H9 (cell line): ENCODE results near the gene FAM240A. TPM values are rescaled to one million over a fixed set of nuclear protein-coding genes. Genes with fewer than 3 reads are reported as not detected.

Source experiments
- DNase-seq: peaks from one replicate; pipeline ENCODE4 v3.0.0-alpha.2; 2017
- H2AFZ ChIP-seq: one replicate; pipeline ENCODE4 v1.6.1; 2013; ENCODE audit warnings: mild to moderate bottlenecking, low read length, control low read depth, moderate library complexity
- H2AK5ac ChIP-seq: 2 replicates; pipeline ENCODE4 v1.6.1; 2013; ENCODE audit warnings: low read length, control low read depth, mixed read lengths; ENCODE audit not compliant: insufficient read length
- H2BK120ac ChIP-seq: one replicate; pipeline ENCODE4 v1.6.1; 2013; ENCODE audit warnings: low read depth, mild to moderate bottlenecking, low read length, control low read depth, inconsistent platforms; ENCODE audit not compliant: poor library complexity, severe bottlenecking
- H2BK12ac ChIP-seq: 2 replicates; pipeline ENCODE4 v1.6.1; 2013; ENCODE audit warnings: low read length, control low read depth, mixed read lengths, low read depth; ENCODE audit not compliant: insufficient read length
- H2BK15ac ChIP-seq: 2 replicates; pipeline ENCODE4 v1.6.1; 2013; ENCODE audit warnings: low read depth, low read length, control low read depth
- H2BK20ac ChIP-seq: one replicate; pipeline ENCODE4 v1.6.1; 2013; ENCODE audit warnings: low read depth, mild to moderate bottlenecking, low read length, control low read depth, inconsistent platforms; ENCODE audit not compliant: poor library complexity, severe bottlenecking
- H2BK5ac ChIP-seq: 2 replicates; pipeline ENCODE4 v1.6.1; 2013; ENCODE audit warnings: low read length, control low read depth, mixed read lengths; ENCODE audit not compliant: insufficient read length
- H3K14ac ChIP-seq: 2 replicates; pipeline ENCODE4 v1.6.1; 2013; ENCODE audit warnings: low read length, control low read depth; ENCODE audit not compliant: insufficient read depth
- H3K18ac ChIP-seq: 2 replicates; pipeline ENCODE4 v1.6.1; 2013; ENCODE audit warnings: low read depth, mild to moderate bottlenecking, mixed read lengths, low read length, control low read depth; ENCODE audit not compliant: insufficient read length
- H3K23ac ChIP-seq: 2 replicates; pipeline ENCODE4 v1.6.1; 2013; ENCODE audit warnings: low read length, control low read depth, mixed read lengths, low read depth; ENCODE audit not compliant: insufficient read length
- H3K23me2 ChIP-seq: 2 replicates; pipeline ENCODE4 v1.6.1; 2013; ENCODE audit warnings: low read depth, mild to moderate bottlenecking, mixed read lengths, low read length, control low read depth; ENCODE audit not compliant: insufficient read length, poor library complexity, severe bottlenecking
- H3K27ac ChIP-seq: 2 replicates; pipeline ENCODE4 v1.5.1; 2013; ENCODE audit warnings: low read length, control low read depth, mixed read lengths, low read depth; ENCODE audit not compliant: insufficient read length
- H3K27me3 ChIP-seq: 2 replicates; pipeline ENCODE4 v1.6.1; 2013; ENCODE audit warnings: low read length, control low read depth, inconsistent platforms; ENCODE audit not compliant: insufficient read depth
- H3K4ac ChIP-seq: 2 replicates; pipeline ENCODE4 v1.6.1; 2013; ENCODE audit warnings: low read depth, mild to moderate bottlenecking, control low read depth, inconsistent platforms, low read length, moderate library complexity
- H3K4me1 ChIP-seq: 2 replicates; pipeline ENCODE4 v1.6.1; 2013; ENCODE audit warnings: low read length, control low read depth, inconsistent platforms; ENCODE audit not compliant: insufficient read depth
- H3K4me2 ChIP-seq: 2 replicates; pipeline ENCODE4 v1.6.1; 2013; ENCODE audit warnings: low read length, control low read depth, mixed read lengths; ENCODE audit not compliant: insufficient read length, insufficient read depth
- H3K56ac ChIP-seq: 2 replicates; pipeline ENCODE4 v1.6.1; 2013; ENCODE audit warnings: low read depth, mild to moderate bottlenecking, mixed read lengths, low read length, control low read depth; ENCODE audit not compliant: insufficient read length
- H3K79me1 ChIP-seq: 2 replicates; pipeline ENCODE4 v1.6.1; 2013; ENCODE audit warnings: low read depth, mild to moderate bottlenecking, moderate library complexity, low read length, control low read depth, inconsistent platforms; ENCODE audit not compliant: insufficient read depth, poor library complexity, severe bottlenecking
- H3K79me2 ChIP-seq: 2 replicates; pipeline ENCODE4 v1.6.1; 2013; ENCODE audit warnings: low read length, control low read depth, inconsistent platforms; ENCODE audit not compliant: insufficient read depth
- H3K9ac ChIP-seq: 2 replicates; pipeline ENCODE4 v1.6.1; 2013; ENCODE audit warnings: low read length, control low read depth, mixed read lengths; ENCODE audit not compliant: insufficient read length; ENCODE audit errors: extremely low read depth
- H3K9me3 ChIP-seq: one replicate; pipeline ENCODE4 v1.6.1; 2013; ENCODE audit warnings: low read depth, low read length, inconsistent platforms; ENCODE audit not compliant: control insufficient read depth
- H3T11ph ChIP-seq: one replicate; pipeline ENCODE4 v1.6.1; 2013; ENCODE audit warnings: mild to moderate bottlenecking, low read length, control low read depth, inconsistent platforms
- H4K20me1 ChIP-seq: one replicate; pipeline ENCODE4 v1.6.1; 2013; ENCODE audit not compliant: control insufficient read depth, insufficient read length, insufficient read depth
- H4K5ac ChIP-seq: 2 replicates; pipeline ENCODE4 v1.6.1; 2013; ENCODE audit warnings: low read depth, mild to moderate bottlenecking, mixed read lengths, low read length, control low read depth; ENCODE audit not compliant: insufficient read length
- H4K8ac ChIP-seq: replicated peaks from 2 replicates; pipeline ENCODE4 v1.6.1; 2013; ENCODE audit warnings: low read length, control low read depth, mixed read lengths, low read depth; ENCODE audit not compliant: insufficient read length
- H4K91ac ChIP-seq: 2 replicates; pipeline ENCODE4 v1.6.1; 2013; ENCODE audit warnings: low read depth, mild to moderate bottlenecking, moderate library complexity, mixed read lengths, low read length, control low read depth; ENCODE audit not compliant: insufficient read length
- H3K27ac Mint-ChIP-seq, 3 experiments: 2 replicates in 2 of 3; 3 replicates in 1 of 3; pipeline ENCODE4 v1.8.0; 2020 to 2021; ENCODE audit warnings: mixed read lengths in 3 of 3, mild to moderate bottlenecking in 1 of 3, moderate library complexity in 1 of 3
- H3K27me3 Mint-ChIP-seq: 2 replicates; pipeline ENCODE4 v1.8.0; 2021; ENCODE audit warnings: low read depth, mild to moderate bottlenecking, moderate library complexity, mixed read lengths
- H3K36me3 Mint-ChIP-seq, 3 experiments: 2 replicates in 2 of 3; 3 replicates in 1 of 3; pipeline ENCODE4 v1.8.0; 2020 to 2021; ENCODE audit warnings: low read depth in 3 of 3, mixed read lengths in 3 of 3; ENCODE audit not compliant: insufficient read depth in 1 of 3
- H3K4me1 Mint-ChIP-seq, 2 experiments: 2 replicates each; pipeline ENCODE4 v1.8.0; 2020; ENCODE audit warnings: mixed read lengths in 2 of 2
- H3K4me3 Mint-ChIP-seq, 2 experiments: 2 replicates in 1 of 2; 3 replicates in 1 of 2; pipeline ENCODE4 v1.8.0; 2020 to 2021; ENCODE audit warnings: mild to moderate bottlenecking in 2 of 2, mixed read lengths in 2 of 2, moderate library complexity in 1 of 2
- H3K9me3 Mint-ChIP-seq, 2 experiments: 2 replicates in 1 of 2; 3 replicates in 1 of 2; pipeline ENCODE4 v1.8.0; 2020; ENCODE audit warnings: mild to moderate bottlenecking in 2 of 2, mixed read lengths in 2 of 2, moderate library complexity in 1 of 2
- WGBS: extraction: QIAGEN DNeasy Blood & Tissue Kit; methylation state at CpG from one replicate; pipeline ENCODE4 v1.1.7; 2013; ENCODE audit warnings: missing lambda C conversion rate, low lambda C conversion rate, mixed read lengths; ENCODE audit not compliant: insufficient read length; ENCODE audit errors: extremely low coverage; 5-methylcytosine and 5-hydroxymethylcytosine counted together
- total RNA-seq: library from RNA; stranded (reverse); gene quantifications from 2 replicates; pipeline ENCODE4 v1.2.1, GENCODE V29; 2021
- TF ChIP-seq, protein P1 (sequence below): fragments of 200-600 bp; sonication (generic); conservative IDR thresholded peaks from 3 replicates; pipeline ENCODE4 v1.8.0; 2021; ENCODE audit warnings: antibody characterized with exemption, mild to moderate bottlenecking

FAM240A gene
- total RNA-seq, 1 experiment from 2014 or later = 0.11 TPM

DNA sequence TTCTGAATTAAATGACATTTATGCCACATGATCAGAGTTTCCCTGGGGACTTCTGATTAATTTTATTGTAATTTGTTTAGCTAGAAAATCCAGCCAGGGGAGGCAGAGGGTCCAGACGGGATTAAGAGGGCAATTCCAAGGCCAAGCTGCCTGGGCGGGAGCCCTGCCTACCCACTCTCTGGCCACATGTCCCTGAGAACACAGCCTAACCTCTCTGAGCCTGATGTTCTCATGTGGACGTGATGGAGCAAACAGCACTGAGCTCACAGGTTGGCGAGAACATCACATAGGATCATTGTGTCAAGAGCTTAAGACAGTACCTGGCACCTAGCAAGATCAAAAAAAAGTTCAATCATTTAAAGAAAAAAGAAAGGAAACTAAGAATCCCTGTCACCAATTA is 47.2 kb upstream of the FAM240A start:
- Histone ChIP-seq H3K23ac (no peak overlapping the region), H3K79me1 (no peaks in the 10 kb centered on the region), H3K4me1 (peaks cover 12% of the 10 kb centered on the region), H3K9ac (no peak overlapping the region), H3T11ph (no peak overlapping the region), H4K8ac (no peak overlapping the region), H3K14ac (no peak overlapping the region), H2AK5ac (no peak overlapping the region), H2BK5ac (no peak overlapping the region), H3K18ac (no peak overlapping the region), H4K5ac (no peak overlapping the region), H4K20me1 (no peaks in the 10 kb centered on the region), H3K27ac (no peak overlapping the region), H3K27me3 (no peaks in the 10 kb centered on the region), H2BK15ac (no peak overlapping the region), H3K79me2 (no peaks in the 10 kb centered on the region), H4K91ac (no peak overlapping the region), H2AFZ (no peak overlapping the region), H2BK12ac (no peak overlapping the region), H2BK120ac (no peak overlapping the region), H2BK20ac (no peak overlapping the region), H3K23me2 (peaks cover 5% of the 10 kb centered on the region), H3K9me3 (no peaks in the 10 kb centered on the region), H3K56ac (no peak overlapping the region), H3K4ac (no peak overlapping the region), H3K4me2 (peak overlapping the region; percentile 51)
- H3K27ac Mint-ChIP-seq = peak overlapping the region in 1 of 3 experiments; percentile 94; a peak in 1 of 7 replicates
- TF ChIP-seq, protein P1, sequence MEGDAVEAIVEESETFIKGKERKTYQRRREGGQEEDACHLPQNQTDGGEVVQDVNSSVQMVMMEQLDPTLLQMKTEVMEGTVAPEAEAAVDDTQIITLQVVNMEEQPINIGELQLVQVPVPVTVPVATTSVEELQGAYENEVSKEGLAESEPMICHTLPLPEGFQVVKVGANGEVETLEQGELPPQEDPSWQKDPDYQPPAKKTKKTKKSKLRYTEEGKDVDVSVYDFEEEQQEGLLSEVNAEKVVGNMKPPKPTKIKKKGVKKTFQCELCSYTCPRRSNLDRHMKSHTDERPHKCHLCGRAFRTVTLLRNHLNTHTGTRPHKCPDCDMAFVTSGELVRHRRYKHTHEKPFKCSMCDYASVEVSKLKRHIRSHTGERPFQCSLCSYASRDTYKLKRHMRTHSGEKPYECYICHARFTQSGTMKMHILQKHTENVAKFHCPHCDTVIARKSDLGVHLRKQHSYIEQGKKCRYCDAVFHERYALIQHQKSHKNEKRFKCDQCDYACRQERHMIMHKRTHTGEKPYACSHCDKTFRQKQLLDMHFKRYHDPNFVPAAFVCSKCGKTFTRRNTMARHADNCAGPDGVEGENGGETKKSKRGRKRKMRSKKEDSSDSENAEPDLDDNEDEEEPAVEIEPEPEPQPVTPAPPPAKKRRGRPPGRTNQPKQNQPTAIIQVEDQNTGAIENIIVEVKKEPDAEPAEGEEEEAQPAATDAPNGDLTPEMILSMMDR = no peak
- WGBS = no CpG with 5 or more reads among the region's 4 CpGs
- no peak for DNase-seq
- peaks cover 50 to 58% of the 10 kb centered on the region in 2 experiments for H3K4me1 Mint-ChIP-seq
- H3K9me3 Mint-ChIP-seq = peaks cover 22 to 24% of the 10 kb centered on the region in 2 experiments
- peaks cover 11 to 25% (median 23%) of the 10 kb centered on the region in 3 experiments for H3K36me3 Mint-ChIP-seq
- H3K27me3 Mint-ChIP-seq = peaks cover 2% of the 10 kb centered on the region
- H3K4me3 Mint-ChIP-seq = peak overlapping the region; percentile 61 to 79
